Ramos (cell line): ENCODE data around the gene PELI3.

Source experiments
- in situ Hi-C: fragments of 300-500 bp; cut with MboI; formaldehyde crosslinking; loops from one replicate; pipeline ENCODE4 v1.14.3; 2022; ENCODE audit warnings: low sequenced_read_pairs; ENCODE audit not compliant: unreplicated experiment

PELI3 gene

GRCh38 chr11:66494935-66495334, 28.2 kb downstream of the PELI3 start:
- in situ Hi-C loops, result no loop called here

GRCh38 chr11:66495401-66495854, 28.7 kb downstream of the PELI3 start:
- in situ Hi-C loops, result no loop called here

GRCh38 chr11:66497206-66497605, 30.5 kb downstream of the PELI3 start:
- in situ Hi-C loops, result no loop called here

- in situ Hi-C loops, result no loop called here
Measured at GRCh38 chr11:66498506-66498905, 31.8 kb downstream of the PELI3 start.

GRCh38 chr11:66505276-66505816, 38.6 kb downstream of the PELI3 start:
- in situ Hi-C loops, result no loop called here

GRCh38 chr11:66509131-66509561, 42.4 kb downstream of the PELI3 start:
- in situ Hi-C loops, result no loop called here

- in situ Hi-C loops, result no loop called here
Measured at GRCh38 chr11:66510271-66510989, 43.7 kb downstream of the PELI3 start, which contains the start of gene BBS1. Gene BBS1, plus strand, starts transcription at chr11:66510635. Its CDS starts 25 bp downstream, at chr11:66510660.

- in situ Hi-C loops, result no loop called here
Measured at GRCh38 chr11:66510990-66511339, 44.3 kb downstream of the PELI3 start.

GRCh38 chr11:66523611-66524010, 56.9 kb downstream of the PELI3 start:
- in situ Hi-C loops, result no loop called here

GRCh38 chr11:66524304-66525040, 57.8 kb downstream of the PELI3 start:
- in situ Hi-C loops, result no loop called here
